OCI-LY3 (cell line): ENCODE measurements around the gene SLCO2A1.

Source experiments
- H2AFZ ChIP-seq: fragments of 200-600, 300-600 bp; shearing (Covaris generic); 2 replicates; pipeline ENCODE4 v1.6.0; 2014; ENCODE audit warnings: antibody characterized with exemption, low read depth, low read length
- H3K27ac ChIP-seq: fragments of 200-600, 300-600 bp; sonication (generic); 2 replicates; pipeline ENCODE4 v1.5.1; 2014; ENCODE audit warnings: mild to moderate bottlenecking, low read length, moderate library complexity, mixed read lengths
- H3K27me3 ChIP-seq: fragments of 200-600, 300-600 bp; sonication (generic); 2 replicates; pipeline ENCODE4 v1.6.1; 2014; ENCODE audit warnings: low read depth, low read length, mixed read lengths
- H3K36me3 ChIP-seq: fragments of 200-600, 300-600 bp; sonication (generic); replicated peaks from 2 replicates; pipeline ENCODE3; 2014; ENCODE audit warnings: low read depth, low read length, mixed read lengths
- H3K4me1 ChIP-seq: fragments of 300-600, 200-600 bp; sonication (generic); 2 replicates; pipeline ENCODE4 v1.6.1; 2014; ENCODE audit warnings: low read length, mixed read lengths
- H3K4me2 ChIP-seq: fragments of 200-600, 300-600 bp; sonication (generic); 2 replicates; pipeline ENCODE4 v1.6.1; 2014; ENCODE audit warnings: low read length, mixed read lengths
- H3K4me3 ChIP-seq: fragments of 300-600, 200-600 bp; sonication (generic); 2 replicates; pipeline ENCODE4 v1.5.1; 2014; ENCODE audit warnings: antibody characterized with exemption, mild to moderate bottlenecking, low read length, moderate library complexity
- H3K79me2 ChIP-seq: fragments of 300-600, 200-600 bp; shearing (Covaris generic); 2 replicates; pipeline ENCODE4 v1.6.1; 2014; ENCODE audit warnings: mild to moderate bottlenecking, low read length, mixed read lengths
- H3K9ac ChIP-seq: fragments of 300-600, 200-600 bp; shearing (Covaris generic); 2 replicates; pipeline ENCODE4 v1.6.0; 2014; ENCODE audit warnings: mild to moderate bottlenecking, low read length, moderate library complexity
- H3K9me3 ChIP-seq: fragments of 200-600, 300-600 bp; shearing (Covaris generic); 2 replicates; pipeline ENCODE4 v1.6.1; 2014; ENCODE audit warnings: low read length, mixed read lengths; ENCODE audit not compliant: insufficient read depth
- H4K20me1 ChIP-seq: fragments of 200-600, 300-600 bp; sonication (generic); 2 replicates; pipeline ENCODE4 v1.6.1; 2016; ENCODE audit warnings: low read length, mixed read lengths; ENCODE audit not compliant: insufficient read depth
- EZH2phosphoT487 ChIP-seq: fragments of 200-600 bp; shearing (Covaris generic); IDR thresholded peaks from 2 replicates; pipeline ENCODE4 v1.6.1; 2018; ENCODE audit warnings: antibody characterized with exemption, mixed run types, low read depth
- TF ChIP-seq, protein P1 (sequence below): fragments of 200-600, 300-600 bp; sonication (generic); IDR thresholded peaks from 2 replicates; pipeline ENCODE4 v1.5.1; 2014; ENCODE audit warnings: antibody characterized with exemption, low read length, low read depth

SLCO2A1 gene

DNA sequence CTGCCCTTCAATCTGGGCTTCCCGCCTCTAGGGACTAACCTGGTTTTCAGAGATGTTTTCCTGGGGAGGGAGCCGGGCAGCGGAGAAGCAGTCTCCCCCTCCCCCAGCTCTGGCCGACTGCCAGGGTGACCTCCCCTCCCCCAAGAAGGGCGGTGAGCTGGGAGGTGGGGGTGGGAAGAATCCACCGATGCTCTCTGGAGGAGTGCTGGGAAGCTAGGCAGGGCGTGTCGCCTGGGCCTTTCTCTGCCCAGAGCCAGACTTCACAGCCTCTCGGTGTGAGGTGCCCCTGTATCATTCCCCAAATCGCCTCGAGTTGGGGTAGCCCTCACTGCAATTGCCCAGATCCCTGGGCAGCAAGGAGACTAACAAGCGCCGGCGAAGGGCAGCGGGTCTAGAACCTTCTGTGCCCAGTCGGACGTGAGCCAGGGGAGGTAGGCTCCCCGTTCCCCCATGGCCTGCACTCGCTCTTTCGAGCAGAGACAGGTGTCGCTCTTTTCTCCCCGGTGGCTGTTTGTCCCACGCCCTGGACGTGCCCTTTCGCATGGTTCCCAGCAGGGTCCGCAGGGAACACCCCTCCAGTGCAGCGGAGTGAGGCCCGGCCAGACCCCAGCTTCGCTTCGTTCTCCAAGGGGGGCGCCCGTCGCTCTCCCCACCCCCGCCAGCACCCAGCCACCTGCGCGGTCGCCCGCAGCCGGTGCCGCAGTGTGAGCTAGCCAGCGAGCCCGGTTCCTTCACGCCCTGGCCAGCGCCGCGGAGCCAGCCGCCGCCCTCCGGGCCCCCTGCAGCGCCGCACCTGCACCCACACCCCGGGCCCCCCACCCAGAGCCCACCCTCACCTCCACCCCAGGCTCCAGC is 135.1 kb downstream of the SLCO2A1 start:
- H3K9ac ChIP-seq: no peak overlapping the region
- no peaks in the 10 kb centered on the region for H3K36me3 ChIP-seq
- H3K9me3 ChIP-seq: no peaks in the 10 kb centered on the region
- peaks cover 14% of the 10 kb centered on the region for H3K27me3 ChIP-seq
- H2AFZ ChIP-seq: no peak overlapping the region
- no peaks in the 10 kb centered on the region for H4K20me1 ChIP-seq
- no peak overlapping the region for H3K4me3 ChIP-seq
- H3K4me1 ChIP-seq: peaks cover 5% of the 10 kb centered on the region
- no peak for TF ChIP-seq EZH2phosphoT487
- TF ChIP-seq, protein P1, sequence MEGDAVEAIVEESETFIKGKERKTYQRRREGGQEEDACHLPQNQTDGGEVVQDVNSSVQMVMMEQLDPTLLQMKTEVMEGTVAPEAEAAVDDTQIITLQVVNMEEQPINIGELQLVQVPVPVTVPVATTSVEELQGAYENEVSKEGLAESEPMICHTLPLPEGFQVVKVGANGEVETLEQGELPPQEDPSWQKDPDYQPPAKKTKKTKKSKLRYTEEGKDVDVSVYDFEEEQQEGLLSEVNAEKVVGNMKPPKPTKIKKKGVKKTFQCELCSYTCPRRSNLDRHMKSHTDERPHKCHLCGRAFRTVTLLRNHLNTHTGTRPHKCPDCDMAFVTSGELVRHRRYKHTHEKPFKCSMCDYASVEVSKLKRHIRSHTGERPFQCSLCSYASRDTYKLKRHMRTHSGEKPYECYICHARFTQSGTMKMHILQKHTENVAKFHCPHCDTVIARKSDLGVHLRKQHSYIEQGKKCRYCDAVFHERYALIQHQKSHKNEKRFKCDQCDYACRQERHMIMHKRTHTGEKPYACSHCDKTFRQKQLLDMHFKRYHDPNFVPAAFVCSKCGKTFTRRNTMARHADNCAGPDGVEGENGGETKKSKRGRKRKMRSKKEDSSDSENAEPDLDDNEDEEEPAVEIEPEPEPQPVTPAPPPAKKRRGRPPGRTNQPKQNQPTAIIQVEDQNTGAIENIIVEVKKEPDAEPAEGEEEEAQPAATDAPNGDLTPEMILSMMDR: no peak
- no peak overlapping the region for H3K4me2 ChIP-seq
- no peaks in the 10 kb centered on the region for H3K79me2 ChIP-seq
- H3K27ac ChIP-seq: no peak overlapping the region

DNA sequence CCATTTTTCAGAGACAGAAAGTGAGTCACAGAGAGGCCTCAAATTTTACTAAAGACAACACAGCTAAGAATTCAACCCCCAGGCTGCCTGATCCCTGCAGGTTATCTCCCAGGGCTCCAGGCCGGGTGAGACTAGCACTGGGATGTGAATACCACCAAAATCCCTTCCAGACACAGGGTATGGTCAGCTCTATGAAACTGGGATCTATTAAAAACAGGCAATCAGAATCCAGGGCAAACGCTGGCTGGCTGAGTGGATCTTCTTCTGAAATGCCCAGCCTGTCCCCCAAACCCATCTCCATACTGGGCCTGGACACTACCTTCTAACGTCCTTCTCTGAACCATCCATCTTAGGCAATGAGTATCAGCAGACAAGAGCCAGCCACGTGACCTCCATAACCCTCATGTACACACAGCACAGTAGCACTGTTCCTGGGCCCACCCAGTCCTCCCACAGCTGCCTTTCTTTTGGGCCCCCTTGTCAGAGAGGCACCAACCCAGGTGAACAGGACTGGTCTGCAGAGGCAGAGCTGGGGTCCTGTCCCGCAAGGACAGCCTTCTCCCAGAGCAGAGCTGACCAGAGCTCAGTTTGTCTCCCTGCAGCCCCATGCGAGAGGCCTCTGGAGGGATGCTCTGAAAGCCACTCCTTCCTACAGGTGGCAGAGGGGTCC is 135.9 kb downstream of the SLCO2A1 start:
- Histone ChIP-seq H2AFZ (no peak overlapping the region), H4K20me1 (no peaks in the 10 kb centered on the region), H3K4me1 (peaks cover 5% of the 10 kb centered on the region), H3K27ac (no peak overlapping the region), H3K9me3 (no peaks in the 10 kb centered on the region), H3K27me3 (peaks cover 14% of the 10 kb centered on the region), H3K4me3 (no peak overlapping the region), H3K79me2 (no peaks in the 10 kb centered on the region), H3K4me2 (no peak overlapping the region), H3K9ac (no peak overlapping the region), H3K36me3 (no peaks in the 10 kb centered on the region)
- TF ChIP-seq, protein P1: no peak
- no peak for TF ChIP-seq EZH2phosphoT487

DNA sequence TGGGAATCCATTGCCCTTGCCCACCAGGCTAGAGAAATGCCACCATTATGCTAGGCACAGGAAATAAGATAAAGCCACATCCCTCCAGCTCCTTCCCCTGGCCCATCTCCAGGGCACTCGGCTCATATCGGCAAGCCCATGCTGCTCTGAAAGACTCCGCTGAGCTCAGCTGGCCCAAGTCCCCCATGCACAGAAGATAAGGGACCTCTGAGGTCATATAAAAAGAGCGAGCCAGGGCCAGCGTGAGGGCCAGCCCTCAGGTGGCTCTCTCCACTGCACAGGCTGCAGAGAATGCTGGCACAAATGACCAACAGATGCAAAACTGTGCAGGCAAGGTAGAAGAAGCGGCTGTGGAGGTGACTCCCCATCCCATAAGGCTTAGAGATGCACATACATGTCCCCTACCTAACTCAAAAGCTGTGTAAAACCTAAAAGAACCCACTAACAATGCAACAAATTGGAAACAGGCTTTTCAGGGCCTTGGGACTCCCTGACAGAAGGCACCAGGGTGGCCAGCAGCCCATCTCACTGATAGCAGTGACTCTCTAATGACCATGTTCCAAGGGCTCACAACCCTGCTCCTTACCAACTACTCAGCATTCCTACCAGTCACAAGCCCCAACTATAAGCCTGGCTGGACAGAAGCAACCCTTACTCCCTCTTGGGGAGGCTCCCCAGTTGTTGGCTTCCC is 137.0 kb downstream of the SLCO2A1 start:
- TF ChIP-seq, protein P1: no peak
- TF ChIP-seq EZH2phosphoT487: no peak
- Histone ChIP-seq H3K4me2 (no peak overlapping the region), H3K27ac (no peak overlapping the region), H3K27me3 (peaks cover 12% of the 10 kb centered on the region), H2AFZ (no peak overlapping the region), H3K36me3 (no peaks in the 10 kb centered on the region), H4K20me1 (no peaks in the 10 kb centered on the region), H3K9ac (no peak overlapping the region), H3K4me1 (peaks cover 5% of the 10 kb centered on the region), H3K4me3 (no peak overlapping the region), H3K9me3 (no peaks in the 10 kb centered on the region), H3K79me2 (no peaks in the 10 kb centered on the region)
